Left renal pelvis (tissue), 4 donors: ENCODE results near the gene MTFP1. TPM values are rescaled to one million over a fixed set of nuclear protein-coding genes. Genes with fewer than 3 reads are reported as not detected.
"Not testable (repeated sequence)": the region's sequence is repeated elsewhere in the genome, so short reads cannot be mapped to it uniquely, and the experiment has no call there.

Source experiments
- DNase-seq, 4 donors: peaks; one replicate each; pipeline ENCODE4 v3.0.0-alpha.2; 2013; ENCODE audit warnings: low read depth in 4 of 4, low spot score in 3 of 4
- polyA plus RNA-seq, 4 donors: library from polyadenylated mRNA; unstranded; fragments of 120-200 nt; gene quantifications; one replicate each; pipeline ENCODE4 v1.2.1, GENCODE V29; 2013; ENCODE audit not compliant: insufficient read length in 4 of 4

The MTFP1 gene
- polyA plus RNA-seq, 4 donors, result 2.4 to 12.0 (median 8.4) TPM

- not testable (repeated sequence) for DNase-seq
Observed at GRCh38 chr22:30451488-30451887, 25.9 kb downstream of the MTFP1 start.

DNA sequence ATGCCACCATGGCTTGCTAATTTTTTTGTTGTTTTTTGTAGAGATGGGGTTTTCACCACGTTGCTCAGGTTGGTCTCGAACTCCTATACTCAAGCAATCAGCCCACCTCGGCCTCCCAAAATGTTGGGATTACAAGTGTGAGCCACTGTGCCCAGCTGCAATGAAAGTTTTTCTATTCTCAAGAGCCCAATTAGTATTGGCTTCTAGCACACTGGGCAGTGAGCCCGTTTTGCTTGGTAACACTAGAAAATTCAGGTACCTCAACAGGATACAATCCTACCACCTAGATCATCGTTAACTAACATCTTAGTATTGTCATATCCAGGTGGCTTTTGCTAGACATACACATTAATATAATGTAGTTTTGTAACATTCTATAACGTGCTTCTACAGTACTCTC is 27.3 kb downstream of the MTFP1 start:
- DNase-seq, result no peak

DNA sequence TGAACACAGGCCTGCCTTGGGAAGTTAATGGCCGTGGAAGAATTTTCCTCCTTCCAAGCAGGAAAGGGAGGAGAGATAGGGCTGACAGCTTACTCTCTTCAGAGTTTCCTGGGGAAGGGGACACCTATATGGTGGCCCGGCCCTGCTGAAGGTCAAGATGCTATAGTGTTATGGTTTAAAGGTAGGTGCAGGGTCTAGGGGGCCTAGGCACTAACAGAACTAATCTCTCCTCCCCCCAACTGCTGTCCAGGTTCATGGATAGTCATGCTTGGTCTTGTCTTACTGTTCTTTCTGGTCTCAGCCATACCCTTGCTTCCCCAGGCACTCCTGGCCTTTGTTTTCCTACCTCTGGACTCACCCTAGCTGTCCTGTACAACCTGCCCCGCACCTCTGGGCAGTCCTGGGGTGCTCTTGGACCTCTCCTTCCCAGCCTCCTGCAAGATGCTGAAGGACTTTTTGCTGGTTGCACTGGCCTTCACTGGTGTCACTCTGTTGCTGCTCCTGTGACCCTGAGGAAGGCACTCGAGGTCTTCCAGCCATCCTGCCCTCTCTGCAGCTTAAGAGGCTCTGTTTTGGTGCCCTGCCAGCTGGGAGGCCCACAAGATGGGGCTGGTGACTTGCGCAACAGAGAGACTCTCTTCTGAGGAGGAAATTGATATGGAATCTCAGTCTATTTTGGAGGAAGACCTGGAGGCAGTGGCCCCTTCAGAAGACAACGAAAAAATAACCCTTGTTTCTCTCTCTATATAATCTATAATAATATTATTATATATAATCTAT is 28.4 kb downstream of the MTFP1 start:
- peak in 2 of 4 donors; percentile 11 to 12 for DNase-seq

DNA sequence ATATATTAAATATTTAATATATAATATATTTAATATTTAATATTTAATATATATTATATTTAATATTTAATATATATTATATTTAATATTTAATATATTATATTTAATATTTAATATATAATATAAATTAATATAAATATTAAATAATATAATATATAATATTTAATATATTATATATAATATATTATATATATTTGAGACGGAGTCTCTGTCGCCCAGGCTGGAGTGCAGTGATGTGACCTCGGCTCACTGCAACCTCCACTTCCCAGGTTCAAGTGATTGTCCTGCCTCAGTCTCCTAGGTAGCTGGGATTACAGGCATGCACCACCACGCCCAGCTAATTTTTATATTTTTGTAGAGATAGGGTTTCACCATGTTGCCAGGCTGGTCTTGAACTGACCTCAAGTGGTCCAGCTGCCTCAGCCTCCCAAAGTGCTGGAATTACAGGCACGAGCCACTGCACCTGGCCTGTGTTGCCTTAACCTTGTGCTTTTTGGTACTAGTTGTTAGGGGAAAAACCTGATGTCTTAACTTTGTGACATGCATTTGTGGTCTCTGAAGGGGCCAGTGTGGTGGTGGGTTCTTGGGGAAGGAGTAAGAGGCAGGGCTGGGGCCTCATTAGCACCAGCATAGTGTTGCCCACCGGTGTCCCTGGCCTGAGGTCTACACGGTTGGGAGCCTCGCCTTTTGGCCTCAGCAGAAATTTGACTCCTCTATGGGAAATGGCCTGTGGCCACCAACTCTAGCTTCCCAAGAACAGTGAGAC is 29.7 kb downstream of the MTFP1 start:
- no peak for DNase-seq

DNA sequence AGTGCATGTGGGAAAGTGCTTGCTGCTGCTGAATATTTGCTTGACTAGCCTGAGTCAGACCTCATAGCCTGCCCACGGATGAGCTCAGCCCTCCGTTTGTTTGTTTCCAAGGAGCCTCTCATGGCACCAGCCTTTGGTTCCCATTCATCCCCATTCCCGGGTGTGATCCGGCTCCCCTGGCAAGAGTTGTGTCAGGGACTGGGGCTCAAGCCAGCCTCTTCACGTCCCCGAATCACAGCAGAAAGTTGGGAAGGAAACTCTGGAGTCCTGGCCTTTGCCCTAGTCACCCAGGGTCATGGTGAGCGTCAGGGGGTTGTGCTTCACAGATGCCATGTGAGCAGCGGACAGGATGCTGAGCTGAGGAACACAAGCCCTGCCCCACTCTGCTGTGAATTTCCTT is 32.4 kb downstream of the MTFP1 start:
- no peak for DNase-seq

- DNase-seq, result peak in 2 of 4 donors; percentile 5 to 32
Observed at GRCh38 chr22:30459181-30460052, 33.8 kb downstream of the MTFP1 start.

GRCh38 chr22:30460147-30460546 is 34.6 kb downstream of the MTFP1 start:
- DNase-seq, result no peak

GRCh38 chr22:30460555-30460954 is 35.0 kb downstream of the MTFP1 start:
- DNase-seq, result not testable (repeated sequence)

GRCh38 chr22:30469165-30469564 is 43.6 kb downstream of the MTFP1 start:
- DNase-seq, result no peak

DNA sequence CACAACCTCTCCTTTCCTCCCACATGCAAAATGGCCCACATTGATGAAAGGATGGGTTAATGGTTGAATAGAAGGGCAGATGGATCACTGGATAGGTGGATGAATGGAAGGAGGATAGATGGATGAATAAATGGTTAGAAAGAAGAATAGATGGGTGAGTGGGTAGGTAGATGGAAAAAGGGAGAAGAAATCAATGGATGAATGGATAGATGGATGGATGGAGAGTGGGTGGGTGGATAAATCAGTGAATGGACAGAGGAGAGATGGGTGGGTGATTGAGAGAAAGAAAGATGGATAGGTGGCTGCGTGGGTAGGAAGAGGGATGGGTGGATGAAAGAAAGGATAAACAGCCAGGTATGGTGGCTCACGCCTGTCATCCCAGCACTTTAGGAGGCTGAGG is 45.1 kb downstream of the MTFP1 start:
- DNase-seq, result no peak

DNA sequence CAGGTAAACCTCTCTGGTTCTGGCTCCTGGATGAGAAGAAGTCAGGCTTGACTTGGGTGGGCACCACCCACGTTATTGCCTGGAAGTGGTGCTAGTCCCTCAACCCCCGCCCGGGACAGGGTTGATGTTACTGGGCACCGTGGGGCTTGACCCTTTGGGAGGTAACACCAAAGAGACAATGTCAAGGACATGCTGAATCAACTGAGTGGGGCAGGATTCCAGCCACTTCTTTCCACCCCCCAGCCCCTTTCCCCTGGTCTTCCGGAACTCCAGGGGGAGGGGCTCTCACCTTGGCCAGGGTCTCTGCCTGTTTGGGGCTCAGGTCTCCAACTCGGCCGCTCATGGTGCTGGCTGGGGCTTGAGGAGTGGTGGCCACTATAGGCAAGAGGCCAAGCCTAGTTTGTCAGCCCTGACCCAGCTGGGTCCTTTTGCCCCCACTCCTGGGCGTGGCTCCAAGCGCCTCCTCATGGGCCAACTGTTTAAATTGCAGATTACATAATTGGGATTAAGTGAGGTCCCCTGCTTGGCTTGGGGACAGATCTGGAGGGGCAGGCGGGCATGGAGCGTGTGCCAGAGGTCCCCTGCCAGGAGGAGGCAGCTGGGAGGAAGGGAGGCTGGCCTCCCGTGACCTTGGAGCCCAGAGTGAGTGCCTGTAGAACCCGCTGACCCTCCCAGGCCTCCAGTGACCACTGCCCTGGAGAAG is 46.2 kb downstream of the MTFP1 start, which contains the start of gene SEC14L3:
Gene SEC14L3 (minus strand): TSS at position 402 of the 703 bp plus-strand sequence. CDS start 59 bp downstream, at position 343.
- DNase-seq, result no peak

DNA sequence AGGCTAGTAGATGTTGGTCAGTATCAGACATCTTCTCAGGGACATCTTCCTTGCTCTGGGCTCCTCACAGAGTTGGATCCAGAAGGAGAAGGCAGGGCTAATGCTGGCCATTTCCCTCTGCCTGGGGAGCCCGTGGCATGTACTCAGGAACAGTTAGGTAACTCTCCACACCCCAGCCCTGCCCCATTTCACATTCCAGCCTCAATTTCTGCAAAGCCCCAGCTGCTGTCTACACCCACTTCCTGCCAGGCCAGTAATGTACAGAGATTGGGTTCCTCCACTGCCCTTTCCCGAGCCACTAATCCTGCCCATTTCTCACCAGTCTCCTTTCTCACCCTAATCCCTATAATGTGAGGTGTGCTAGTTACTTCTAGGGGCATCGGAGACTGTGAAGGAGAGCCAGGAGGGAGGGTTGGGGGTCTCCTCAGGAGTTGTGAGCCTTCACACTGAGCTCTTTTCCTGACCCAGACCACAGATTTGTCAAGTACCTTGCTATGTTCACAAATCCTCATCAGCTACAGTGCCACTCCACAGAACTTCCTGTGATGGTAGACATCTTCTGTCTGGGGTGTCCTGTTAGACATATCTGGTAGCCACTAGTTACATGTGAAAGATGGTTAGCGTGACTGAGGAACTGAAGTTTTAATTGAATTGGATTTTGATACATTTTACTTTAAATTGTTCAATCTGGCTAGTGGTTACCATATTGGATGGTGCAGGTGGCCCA is 47.6 kb downstream of the MTFP1 start:
- DNase-seq, result no peak

- DNase-seq, result no peak
Observed at GRCh38 chr22:30474121-30474520, 48.6 kb downstream of the MTFP1 start.

DNA sequence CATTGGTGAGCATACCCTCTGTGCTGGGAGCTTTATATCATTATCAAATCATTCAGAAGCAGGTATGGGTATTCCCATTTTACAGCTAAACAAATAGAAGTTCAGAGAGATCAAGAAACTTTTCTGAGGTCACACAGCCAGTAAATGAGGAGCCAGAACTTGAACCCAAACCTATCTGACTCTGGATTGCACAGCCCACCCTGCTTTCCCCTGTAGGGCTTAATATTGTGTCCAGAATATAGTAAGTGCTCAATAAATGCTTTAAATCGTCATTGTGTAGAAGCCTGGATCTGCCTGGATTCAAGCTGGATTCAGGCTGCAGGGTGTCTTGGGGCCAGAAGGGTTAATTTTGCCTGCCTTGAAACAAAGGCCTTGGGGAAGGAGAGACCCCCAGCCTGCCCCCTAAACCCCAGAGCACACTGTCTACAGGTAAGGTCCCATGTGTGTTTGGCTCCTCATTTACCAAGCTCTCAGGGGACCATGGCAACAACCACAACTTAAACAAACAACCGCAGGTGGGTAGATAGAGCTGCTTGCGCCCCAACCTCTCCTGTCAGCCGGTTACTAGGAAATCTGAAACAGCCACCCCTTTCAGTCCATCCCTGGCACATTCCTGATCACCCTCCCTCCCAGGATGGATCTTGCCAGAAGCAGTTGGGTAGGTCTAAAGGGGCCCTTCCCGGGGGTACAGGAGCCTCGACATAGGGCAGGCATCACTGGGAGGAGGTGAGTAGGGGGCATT is 49.3 kb downstream of the MTFP1 start:
- no peak for DNase-seq

Other genes starting within 250 kb of the MTFP1 start
- 1 to 10 TPM; 1.6 to 2.3 (median 1.8) TPM for gene LIF, start 179.0 kb upstream of the MTFP1 start, polyA plus RNA-seq
- gene OSM, start 158.9 kb upstream of the MTFP1 start, polyA plus RNA-seq, result 1 to 10 TPM in 1 of 4 donors, under 1 TPM in 1, not detected in 2; 0.20 to 2.3 TPM
- 10 to 100 TPM in 3 of 4 donors, 1 to 10 TPM in 1; 9.0 to 14.4 (median 11.9) TPM for gene CASTOR1, start 136.3 kb upstream of the MTFP1 start, polyA plus RNA-seq
- gene TBC1D10A, start 98.8 kb upstream of the MTFP1 start, polyA plus RNA-seq, result 10 to 100 TPM; 12.1 to 19.9 (median 12.8) TPM
- gene SF3A1, start 68.9 kb upstream of the MTFP1 start, polyA plus RNA-seq, result 100 to 1,000 TPM; 133 to 155 (median 150) TPM
- gene CCDC157, start 68.8 kb upstream of the MTFP1 start, polyA plus RNA-seq, result 1 to 10 TPM; 1.9 to 7.8 (median 5.0) TPM
- gene RNF215, start 38.4 kb upstream of the MTFP1 start, polyA plus RNA-seq, result 10 to 100 TPM; 17.2 to 27.9 (median 21.2) TPM
- gene SEC14L2, start 28.8 kb upstream of the MTFP1 start, polyA plus RNA-seq, result 1 to 10 TPM; 4.3 to 8.1 (median 5.9) TPM
- gene SEC14L3, start 46.2 kb downstream of the MTFP1 start, polyA plus RNA-seq, result under 1 TPM in 2 of 4 donors, not detected in 2; 0.07 to 0.09 TPM
- gene SEC14L4, start 79.9 kb downstream of the MTFP1 start, polyA plus RNA-seq, result 1 to 10 TPM in 1 of 4 donors, under 1 TPM in 3; 0.44 to 1.1 (median 0.68) TPM
- 10 to 100 TPM in 1 of 4 donors, 1 to 10 TPM in 3; 4.2 to 10.0 (median 6.3) TPM for gene SEC14L6, start 121.0 kb downstream of the MTFP1 start, polyA plus RNA-seq
- gene GAL3ST1, start 148.9 kb downstream of the MTFP1 start, polyA plus RNA-seq, result 10 to 100 TPM in 3 of 4 donors, under 1 TPM in 1; 0.79 to 37.4 (median 23.7) TPM
- 10 to 100 TPM; 47.1 to 69.6 (median 66.9) TPM for gene PES1, start 166.1 kb downstream of the MTFP1 start, polyA plus RNA-seq
- 10 to 100 TPM; 25.8 to 62.3 (median 50.4) TPM for gene TCN2, start 181.4 kb downstream of the MTFP1 start, polyA plus RNA-seq
- 1 to 10 TPM; 1.3 to 2.1 (median 1.5) TPM for gene SLC35E4, start 210.0 kb downstream of the MTFP1 start, polyA plus RNA-seq
- 10 to 100 TPM in 1 of 4 donors, 1 to 10 TPM in 3; 4.5 to 10.7 (median 6.6) TPM for gene DUSP18, start 242.1 kb downstream of the MTFP1 start, polyA plus RNA-seq